BJ (cell line): ENCODE results near the gene SEC14L2. TPM values are rescaled to one million over a fixed set of nuclear protein-coding genes. Genes with fewer than 3 reads are reported as not detected.

Experiments used
- CTCF ChIA-PET: fragments of 350-600 bp; formaldehyde crosslinking; extraction: SDS; loops from one replicate; lab custom pipeline; 2021; ENCODE audit warnings: antibody characterized with exemption, inconsistent platforms; lab: Yijun Ruan, JAX
- POLR2A ChIA-PET: fragments of 300-600 bp; sonication (Branson Sonifier 250); formaldehyde crosslinking; extraction: SDS; loops from one replicate; lab custom pipeline; 2021; ENCODE audit warnings: antibody characterized with exemption; lab: Charles Lee
- DNase-seq: peaks from one replicate; pipeline ENCODE4 v3.0.0-alpha.2; 2011; ENCODE audit warnings: low read depth
- H3K27me3 ChIP-seq: 2 replicates; pipeline ENCODE4 v1.6.0; 2011; ENCODE audit warnings: low read length; ENCODE audit not compliant: control insufficient read depth, insufficient read depth
- H3K36me3 ChIP-seq: 2 replicates; pipeline ENCODE4 v1.5.1; 2011; ENCODE audit warnings: low read length; ENCODE audit not compliant: control insufficient read depth, insufficient read depth
- H3K4me3 ChIP-seq: 2 replicates; pipeline ENCODE4 v1.5.1; 2011; ENCODE audit warnings: low read depth, mild to moderate bottlenecking, control low read depth, low read length
- polyA plus RNA-seq: library from polyadenylated mRNA; depleted of rRNA; stranded (reverse); fragments of >200 nt; gene quantifications from 2 replicates; pipeline ENCODE4 v1.2.3, GENCODE V29; 2011
- TF ChIP-seq, protein P1 (sequence below): IDR thresholded peaks from 2 replicates; pipeline ENCODE4 v1.5.1; 2011; ENCODE audit warnings: low read depth, mild to moderate bottlenecking, control low read depth, inconsistent platforms, low read length, moderate library complexity; ENCODE audit not compliant: insufficient read depth

SEC14L2 gene
- polyA plus RNA-seq, 1 experiment = 20.1 TPM

DNA sequence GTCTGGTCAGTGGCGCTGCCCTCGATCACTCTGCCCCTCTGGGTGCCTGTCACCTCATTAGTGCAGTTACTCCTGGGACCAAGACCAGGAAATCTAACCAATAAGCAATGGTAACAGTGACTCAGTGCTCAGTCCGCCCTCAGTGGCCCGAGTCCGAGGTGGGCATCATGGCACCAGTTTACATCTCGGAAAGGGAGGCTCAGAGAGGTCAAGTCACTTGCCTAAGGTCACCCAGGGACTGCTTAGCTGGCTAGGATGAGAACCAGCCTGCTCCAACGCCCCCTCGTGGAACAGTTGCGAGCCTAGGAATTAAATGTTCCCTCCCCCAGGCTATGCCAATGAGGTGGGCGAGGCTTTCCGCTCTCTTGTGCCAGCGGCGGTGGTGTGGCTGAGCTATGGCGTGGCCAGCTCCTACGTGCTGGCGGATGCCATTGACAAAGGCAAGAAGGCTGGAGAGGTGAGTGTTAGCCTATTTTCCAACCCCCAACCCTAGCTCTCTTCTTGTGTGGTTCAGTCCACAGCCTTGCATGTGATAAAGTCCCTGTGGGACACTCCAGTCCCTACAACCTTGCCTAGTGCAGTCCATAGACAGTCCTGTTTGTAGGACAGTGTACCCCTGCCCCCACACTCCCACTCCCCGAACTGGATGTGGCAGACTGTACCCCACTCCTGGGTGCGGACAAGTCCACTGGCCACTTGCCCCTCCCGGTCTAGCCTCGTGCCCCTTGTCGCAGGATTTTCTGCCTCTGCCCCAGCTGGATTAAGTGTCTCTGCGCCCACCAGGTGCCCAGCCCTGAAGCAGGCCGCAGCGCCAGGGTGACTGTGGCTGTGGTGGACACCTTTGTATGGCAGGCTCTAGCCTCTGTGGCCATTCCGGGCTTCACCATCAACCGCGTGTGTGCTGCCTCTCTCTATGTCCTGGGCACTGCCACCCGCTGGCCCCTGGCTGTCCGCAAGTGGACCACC is 29.9 kb downstream of the SEC14L2 start:
- DNase-seq = no peak
- ChIA-PET CTCF (interaction anchor here (0.6 to 6.3 kb wide), 19 partner anchors 8 to 991 kb away, joined by 3 to 37 read pairs (median 4); partner anchors contain the start of genes CASTOR1, RNF215 and SEC14L2), POLR2A (interaction anchor here (0.5 kb wide), 1 partner anchor 13 kb away, joined by 5 read pairs; no protein-coding TSS in a partner anchor)
- TF ChIP-seq, protein P1, sequence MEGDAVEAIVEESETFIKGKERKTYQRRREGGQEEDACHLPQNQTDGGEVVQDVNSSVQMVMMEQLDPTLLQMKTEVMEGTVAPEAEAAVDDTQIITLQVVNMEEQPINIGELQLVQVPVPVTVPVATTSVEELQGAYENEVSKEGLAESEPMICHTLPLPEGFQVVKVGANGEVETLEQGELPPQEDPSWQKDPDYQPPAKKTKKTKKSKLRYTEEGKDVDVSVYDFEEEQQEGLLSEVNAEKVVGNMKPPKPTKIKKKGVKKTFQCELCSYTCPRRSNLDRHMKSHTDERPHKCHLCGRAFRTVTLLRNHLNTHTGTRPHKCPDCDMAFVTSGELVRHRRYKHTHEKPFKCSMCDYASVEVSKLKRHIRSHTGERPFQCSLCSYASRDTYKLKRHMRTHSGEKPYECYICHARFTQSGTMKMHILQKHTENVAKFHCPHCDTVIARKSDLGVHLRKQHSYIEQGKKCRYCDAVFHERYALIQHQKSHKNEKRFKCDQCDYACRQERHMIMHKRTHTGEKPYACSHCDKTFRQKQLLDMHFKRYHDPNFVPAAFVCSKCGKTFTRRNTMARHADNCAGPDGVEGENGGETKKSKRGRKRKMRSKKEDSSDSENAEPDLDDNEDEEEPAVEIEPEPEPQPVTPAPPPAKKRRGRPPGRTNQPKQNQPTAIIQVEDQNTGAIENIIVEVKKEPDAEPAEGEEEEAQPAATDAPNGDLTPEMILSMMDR = peak; percentile 83
- Histone ChIP-seq H3K36me3 (no peaks in the 10 kb centered on the region; the same call in 1 of the 2 replicates), H3K4me3 (peak overlapping the region; percentile 62), H3K27me3 (no peaks in the 10 kb centered on the region)

DNA sequence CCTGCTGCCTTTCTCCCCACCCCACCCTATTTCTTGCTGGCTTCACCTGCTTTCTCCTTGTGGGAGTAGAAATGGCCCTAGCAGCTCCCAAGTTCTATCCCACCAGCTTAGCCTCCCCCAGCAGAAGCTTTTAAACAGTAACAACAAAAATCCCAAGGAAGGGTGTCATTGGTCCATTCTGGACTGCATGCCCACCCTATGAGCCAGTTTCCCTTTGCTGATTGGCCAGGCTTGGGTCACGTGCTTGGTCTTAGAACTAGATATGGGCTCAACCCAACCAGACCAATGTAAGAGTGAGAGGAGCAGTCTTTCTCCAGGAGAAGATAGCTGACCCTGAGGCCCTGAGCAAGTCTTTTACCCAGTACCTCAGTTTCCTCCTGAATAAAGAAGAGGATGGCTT is 31.1 kb downstream of the SEC14L2 start:
- Histone ChIP-seq H3K4me3 (no peak overlapping the region), H3K36me3 (no peaks in the 10 kb centered on the region; the same call in 1 of the 2 replicates), H3K27me3 (no peaks in the 10 kb centered on the region)
- TF ChIP-seq, protein P1 = no peak
- no peak for DNase-seq
- ChIA-PET POLR2A (no interaction called here), CTCF (interaction anchor here (0.7 to 6.3 kb wide), 5 partner anchors 17 to 173 kb away, joined by 3 to 37 read pairs (median 4); partner anchors contain the start of gene CASTOR1)

DNA sequence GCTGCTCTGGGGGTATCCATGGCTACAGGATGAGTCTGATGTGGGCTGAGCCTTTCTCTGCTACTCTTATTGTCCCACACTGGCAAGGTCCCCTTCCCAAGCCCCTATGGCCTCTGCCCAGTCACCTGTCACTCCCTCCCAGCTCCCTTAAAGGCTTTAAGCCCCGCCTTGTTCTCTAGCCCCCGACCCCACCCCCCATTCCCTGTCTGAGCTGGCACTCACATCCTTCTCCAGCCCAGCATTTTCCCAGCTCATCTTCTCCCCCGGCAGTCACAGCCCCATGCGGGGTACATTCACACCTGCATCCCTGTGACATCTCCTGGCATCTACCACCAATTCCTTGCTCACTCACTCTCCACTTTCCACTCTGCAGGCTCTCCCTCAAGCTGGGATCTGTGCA is 33.1 kb downstream of the SEC14L2 start:
- no peak for DNase-seq
- ChIA-PET POLR2A (no interaction called here), CTCF (interaction anchor here (0.9 to 1.8 kb wide), 2 partner anchors 38 to 321 kb away, joined by 3 to 8 read pairs; no protein-coding TSS in a partner anchor)
- no peak overlapping the region for H3K4me3 ChIP-seq
- H3K27me3 ChIP-seq = no peaks in the 10 kb centered on the region
- TF ChIP-seq, protein P1 = no peak
- H3K36me3 ChIP-seq = no peaks in the 10 kb centered on the region; the same call in 1 of the 2 replicates

DNA sequence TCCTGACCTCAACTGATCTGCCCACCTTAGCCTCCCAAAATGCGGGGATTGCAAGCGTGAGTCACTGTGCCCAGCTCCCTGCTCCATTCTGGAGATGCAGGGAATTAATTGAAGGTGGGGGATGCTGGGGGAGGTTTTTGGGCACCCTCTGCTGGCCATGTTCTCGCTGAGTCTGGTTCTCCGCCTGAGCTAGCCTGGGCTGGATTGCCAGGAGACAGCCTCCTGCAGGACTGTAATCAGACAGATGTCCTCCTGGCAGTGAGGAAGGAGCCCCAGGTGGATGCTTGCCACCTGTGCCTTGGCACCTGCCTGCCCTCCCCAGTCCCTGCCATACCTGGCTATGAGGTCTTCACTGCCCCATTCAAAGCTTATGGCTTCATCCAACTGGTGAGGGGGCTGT is 34.1 kb downstream of the SEC14L2 start:
- CTCF ChIA-PET = interaction anchor here (0.9 to 3.9 kb wide), 3 partner anchors 14 to 322 kb away, joined by 3 to 21 read pairs (median 8); no protein-coding TSS in a partner anchor
- Histone ChIP-seq H3K36me3 (no peaks in the 10 kb centered on the region; the same call in 1 of the 2 replicates), H3K27me3 (no peaks in the 10 kb centered on the region), H3K4me3 (no peak overlapping the region)
- TF ChIP-seq, protein P1 = no peak
- POLR2A ChIA-PET = no interaction called here
- no peak for DNase-seq

DNA sequence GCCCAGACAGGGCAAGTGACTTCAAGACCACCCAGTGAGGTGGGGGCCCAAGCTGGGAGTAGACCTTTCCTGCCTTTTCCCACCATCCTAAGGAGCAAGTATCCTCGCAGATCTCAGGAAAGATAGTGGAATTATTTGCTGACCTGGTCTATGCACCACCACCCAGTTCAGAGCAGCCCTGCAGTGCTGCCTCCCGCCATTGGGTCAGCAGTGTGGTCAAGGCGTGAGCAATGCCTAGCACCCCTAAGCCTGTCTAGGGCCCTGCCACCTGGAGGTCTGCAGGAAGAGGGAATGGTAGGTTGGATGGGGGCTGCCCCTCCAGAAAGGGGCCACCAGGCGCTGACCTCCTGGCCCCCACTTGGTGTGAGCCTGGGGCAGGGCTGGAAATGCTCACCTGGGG is 35.3 kb downstream of the SEC14L2 start:
- Histone ChIP-seq H3K4me3 (no peak overlapping the region), H3K27me3 (no peaks in the 10 kb centered on the region), H3K36me3 (no peaks in the 10 kb centered on the region; the same call in 1 of the 2 replicates)
- POLR2A ChIA-PET = no interaction called here
- DNase-seq = no peak
- TF ChIP-seq, protein P1 = no peak
- CTCF ChIA-PET = interaction anchor here (1.0 to 3.9 kb wide), 2 partner anchors 13 to 54 kb away, joined by 5 to 21 read pairs; no protein-coding TSS in a partner anchor
